HG03025 (cell line): Measurements from ENCODE around the gene ETV2.
"Not testable (repeated sequence)": the region's sequence is repeated elsewhere in the genome, so short reads cannot be mapped to it uniquely, and the experiment has no call there.

Experiments
- ATAC-seq: cut with Tn5 transposase; IDR thresholded peaks from one replicate; pipeline ENCODE4 v1.9.1; 2021; ENCODE audit warnings: mild to moderate bottlenecking, moderate library complexity; ENCODE audit not compliant: unreplicated experiment, low FRiP score

Gene ETV2, protein sequence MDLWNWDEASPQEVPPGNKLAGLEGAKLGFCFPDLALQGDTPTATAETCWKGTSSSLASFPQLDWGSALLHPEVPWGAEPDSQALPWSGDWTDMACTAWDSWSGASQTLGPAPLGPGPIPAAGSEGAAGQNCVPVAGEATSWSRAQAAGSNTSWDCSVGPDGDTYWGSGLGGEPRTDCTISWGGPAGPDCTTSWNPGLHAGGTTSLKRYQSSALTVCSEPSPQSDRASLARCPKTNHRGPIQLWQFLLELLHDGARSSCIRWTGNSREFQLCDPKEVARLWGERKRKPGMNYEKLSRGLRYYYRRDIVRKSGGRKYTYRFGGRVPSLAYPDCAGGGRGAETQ

DNA sequence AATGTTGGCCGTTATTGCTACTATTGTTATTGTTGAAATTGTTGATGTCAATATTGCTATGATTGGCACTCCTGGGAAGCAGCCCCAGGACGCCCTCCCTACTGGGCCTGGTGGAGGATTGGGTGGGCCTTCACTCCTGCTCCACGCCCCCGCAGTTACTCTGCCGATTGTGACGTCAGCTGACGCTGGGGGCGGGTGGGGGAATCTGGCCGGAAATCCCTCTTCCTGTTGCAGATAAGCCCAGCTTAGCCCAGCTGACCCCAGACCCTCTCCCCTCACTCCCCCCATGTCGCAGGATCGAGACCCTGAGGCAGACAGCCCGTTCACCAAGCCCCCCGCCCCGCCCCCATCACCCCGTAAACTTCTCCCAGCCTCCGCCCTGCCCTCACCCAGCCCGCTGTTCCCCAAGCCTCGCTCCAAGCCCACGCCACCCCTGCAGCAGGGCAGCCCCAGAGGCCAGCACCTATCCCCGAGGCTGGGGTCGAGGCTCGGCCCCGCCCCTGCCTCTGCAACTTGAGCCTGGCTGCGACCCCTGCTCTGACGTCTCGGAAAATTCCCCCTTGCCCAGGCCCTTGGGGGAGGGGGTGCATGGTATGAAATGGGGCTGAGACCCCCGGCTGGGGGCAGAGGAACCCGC is at the start of gene ETV2:
TSS of gene ETV2 (plus strand) at position 231 of the 637 bp plus-strand sequence. CDS start 716 bp downstream, outside the sequence.
- no peak for ATAC-seq

DNA sequence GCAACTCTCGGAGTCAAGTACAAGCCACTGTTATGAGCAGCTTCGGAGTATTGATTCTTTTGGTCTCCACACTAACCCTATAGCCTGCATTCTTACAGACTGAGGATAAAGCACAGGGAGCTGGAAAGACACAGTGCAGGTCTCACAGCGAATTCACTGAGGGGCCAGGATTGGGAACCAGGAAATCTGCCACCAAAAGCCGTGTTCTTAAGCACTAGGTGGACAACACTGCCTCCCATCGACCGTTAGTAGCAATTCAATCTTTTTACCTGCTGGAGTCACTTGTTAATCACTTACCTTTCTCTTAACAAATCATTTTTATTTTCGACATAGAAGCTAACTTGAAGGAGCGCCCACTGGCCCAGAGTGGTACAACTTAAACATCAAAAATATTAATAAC is 49.3 kb upstream of the ETV2 start:
- no peak for ATAC-seq

DNA sequence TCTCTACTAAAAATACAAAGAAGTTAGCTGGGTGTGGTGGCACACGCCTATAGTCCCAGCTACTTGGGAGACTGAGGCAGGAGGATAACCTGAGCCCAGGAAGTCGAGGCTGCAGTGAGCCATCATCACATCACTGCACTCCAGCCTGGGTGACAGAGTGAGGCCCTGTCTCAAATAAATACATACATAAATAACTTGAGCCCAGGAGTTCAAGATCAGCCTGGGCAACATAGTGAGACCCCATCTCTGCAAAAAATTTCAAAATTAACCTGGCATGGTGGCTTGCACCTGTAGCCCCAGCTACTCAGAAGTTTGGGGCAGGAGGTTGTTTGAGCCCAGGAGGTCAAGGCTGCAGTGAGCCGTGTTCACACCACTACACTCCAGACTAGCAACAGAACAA is 46.5 kb upstream of the ETV2 start:
- ATAC-seq, result not testable (repeated sequence)

DNA sequence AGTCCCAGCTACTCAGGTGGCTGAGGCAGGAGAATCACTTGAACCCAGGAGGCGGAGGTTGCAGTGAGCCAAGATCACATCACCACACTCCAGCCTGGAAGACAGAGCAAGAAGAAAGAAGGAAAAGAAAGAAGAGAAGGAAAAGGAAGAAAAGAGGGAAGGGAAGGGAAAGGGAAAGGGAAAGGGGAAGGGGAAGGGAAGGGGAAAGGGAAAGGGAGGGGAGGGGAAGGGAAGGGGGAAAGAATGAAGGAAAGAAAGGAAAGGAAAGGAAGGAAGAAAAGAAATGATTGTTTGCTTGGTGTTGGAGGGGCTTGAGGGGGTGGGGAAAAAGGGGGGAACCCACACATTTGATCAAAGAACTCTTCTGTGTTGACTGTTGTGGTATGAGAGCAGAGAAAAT is 45.6 kb upstream of the ETV2 start:
- no peak for ATAC-seq

DNA sequence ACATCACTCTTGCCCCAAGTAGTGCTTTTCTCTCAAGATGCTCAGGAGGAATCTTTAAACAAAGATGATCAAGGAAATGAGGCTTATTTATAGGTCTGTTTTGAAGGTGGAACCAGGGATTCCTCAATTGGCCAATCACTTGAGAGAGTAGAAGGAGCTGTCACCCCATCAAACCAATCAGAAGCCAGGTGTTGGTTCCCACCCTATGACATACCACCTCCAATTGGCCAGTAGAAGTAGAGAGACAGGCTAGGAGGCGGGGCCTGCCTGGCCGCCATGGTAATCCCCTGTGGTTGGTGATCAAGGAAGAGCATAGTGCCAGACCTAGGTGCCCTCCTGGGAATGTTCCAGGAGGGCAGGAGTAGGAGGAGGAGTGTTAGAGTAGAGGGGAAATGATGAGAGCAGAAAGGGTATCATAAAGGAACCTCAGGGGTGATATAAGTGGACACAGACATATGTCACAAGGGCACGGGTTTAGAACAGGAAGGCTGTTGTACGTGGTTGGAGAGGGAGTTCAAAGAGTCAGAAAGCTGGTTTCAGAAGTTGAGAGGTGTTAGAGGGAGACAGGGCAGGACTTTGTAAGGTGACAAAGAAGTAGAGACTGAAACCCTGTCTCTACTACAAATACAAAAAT is 45.1 kb upstream of the ETV2 start:
- ATAC-seq, result no peak

DNA sequence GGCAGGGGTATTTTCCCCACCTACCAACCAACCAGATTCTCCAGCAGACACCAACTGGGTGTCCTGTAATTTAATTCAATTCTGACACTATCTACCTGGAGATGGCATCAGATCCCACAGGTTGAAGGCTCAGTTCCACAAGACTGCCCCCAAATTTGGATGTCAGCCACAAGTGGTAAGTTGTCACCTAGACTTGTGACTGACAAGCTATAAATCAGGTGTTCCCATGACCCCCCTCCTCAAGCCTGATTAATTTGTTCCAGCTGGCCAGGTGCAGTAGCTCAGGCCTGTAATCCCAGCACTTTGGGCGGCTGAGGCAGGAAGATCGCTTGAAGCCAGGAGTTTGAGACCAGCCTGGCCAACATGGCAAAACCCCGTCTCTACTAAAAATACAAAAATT is 39.6 kb upstream of the ETV2 start:
- ATAC-seq, result no peak

DNA sequence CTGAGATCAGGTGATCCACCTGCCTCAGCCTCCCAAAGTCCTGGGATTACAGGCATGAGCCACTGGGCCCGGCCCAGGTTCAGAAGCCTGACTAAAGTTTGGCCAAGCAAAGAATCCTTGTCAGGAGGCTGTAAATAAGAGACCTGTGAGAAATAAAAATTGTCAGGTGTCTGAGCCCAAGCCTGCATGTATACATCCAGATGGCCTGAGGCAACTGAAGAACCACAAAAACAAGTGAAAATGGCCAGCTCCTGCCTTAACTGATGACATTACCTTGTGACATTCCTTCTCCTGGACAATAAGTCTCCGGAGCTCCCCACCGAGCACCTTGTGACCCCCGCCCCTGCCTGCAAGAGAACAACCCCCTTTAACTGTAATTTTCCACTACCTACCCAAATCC is 37.1 kb upstream of the ETV2 start:
- not testable (repeated sequence) for ATAC-seq

DNA sequence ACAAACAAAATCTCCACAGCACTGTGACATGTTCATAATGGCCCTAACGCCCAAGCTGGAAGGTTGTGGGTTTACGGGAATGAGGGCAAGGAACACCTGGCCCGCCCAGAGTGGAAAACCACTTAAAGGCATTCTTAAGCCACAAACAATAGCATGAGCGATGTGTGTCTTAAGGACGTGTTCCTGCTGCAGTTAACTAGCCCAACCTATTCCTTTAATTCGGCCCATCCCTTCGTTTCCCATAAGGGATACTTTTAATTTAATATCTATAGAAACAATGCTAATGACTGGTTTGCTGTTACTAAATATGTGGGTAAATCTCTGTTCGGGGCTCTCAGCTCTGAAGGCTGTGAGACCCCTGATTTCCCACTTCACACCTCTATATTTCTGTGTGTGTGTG is 34.4 kb upstream of the ETV2 start:
- not testable (repeated sequence) for ATAC-seq

DNA sequence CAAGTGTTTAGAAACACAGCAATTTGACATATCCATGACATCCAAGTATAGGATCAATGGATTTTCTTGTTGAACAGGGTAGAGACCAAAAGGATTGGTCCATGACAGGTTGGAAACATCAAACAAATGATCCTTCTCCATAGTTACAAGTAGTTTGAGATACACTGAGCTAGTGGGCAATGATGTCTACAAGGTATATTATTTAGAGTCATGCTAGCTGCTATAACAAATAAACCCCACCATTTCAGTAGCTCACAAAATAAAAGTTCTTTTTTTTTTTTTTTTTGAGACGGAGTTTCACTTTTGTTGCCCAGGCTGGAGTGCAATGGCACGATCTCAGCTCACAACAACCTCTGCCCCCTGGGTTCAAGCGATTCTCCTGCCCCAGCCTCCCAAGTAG is 33.9 kb upstream of the ETV2 start:
- ATAC-seq, result no peak

DNA sequence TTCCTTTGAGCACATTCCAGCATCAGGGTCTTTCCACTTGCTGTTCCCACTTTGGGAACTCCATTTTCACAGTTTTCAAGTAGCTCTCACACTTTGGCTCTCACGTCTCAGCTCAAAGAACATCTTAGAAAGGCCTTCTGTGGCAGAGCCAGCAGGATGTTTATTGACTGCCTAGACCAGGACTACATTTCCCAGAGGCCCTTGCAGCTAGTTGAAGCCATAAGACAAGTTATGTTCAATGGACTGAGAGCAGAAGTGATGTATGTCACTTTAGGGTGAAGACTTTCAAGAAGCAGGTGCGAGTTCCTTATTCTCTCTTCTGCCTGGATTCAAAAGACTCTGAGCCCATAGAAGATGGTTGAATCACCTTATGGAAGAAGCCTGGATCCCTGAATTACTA is 33.3 kb upstream of the ETV2 start:
- ATAC-seq, result no peak

DNA sequence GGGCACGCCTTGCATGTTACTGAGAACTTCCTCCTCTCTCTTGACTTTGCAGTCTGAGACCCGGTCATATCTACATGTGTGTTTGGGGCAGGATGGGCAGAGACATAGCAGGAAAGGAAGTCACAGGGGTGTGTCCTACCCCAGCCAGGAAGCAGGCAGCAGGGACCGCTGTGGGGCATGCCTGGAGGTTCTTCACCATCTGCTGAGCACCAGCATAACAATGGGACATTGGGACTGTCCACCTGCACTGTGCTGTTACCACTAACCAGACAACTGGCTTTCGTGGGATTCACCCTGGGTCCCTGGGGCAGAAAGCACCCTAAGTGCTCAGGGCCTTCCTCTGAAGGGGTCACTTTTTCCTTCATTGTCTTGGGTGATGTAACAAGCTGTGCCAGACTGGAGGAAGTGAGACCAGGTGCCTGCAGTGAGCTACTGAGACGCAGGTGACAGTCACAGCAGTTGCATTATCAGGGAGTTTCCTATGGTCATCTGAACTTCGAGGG is 31.6 kb upstream of the ETV2 start:
- no peak for ATAC-seq

DNA sequence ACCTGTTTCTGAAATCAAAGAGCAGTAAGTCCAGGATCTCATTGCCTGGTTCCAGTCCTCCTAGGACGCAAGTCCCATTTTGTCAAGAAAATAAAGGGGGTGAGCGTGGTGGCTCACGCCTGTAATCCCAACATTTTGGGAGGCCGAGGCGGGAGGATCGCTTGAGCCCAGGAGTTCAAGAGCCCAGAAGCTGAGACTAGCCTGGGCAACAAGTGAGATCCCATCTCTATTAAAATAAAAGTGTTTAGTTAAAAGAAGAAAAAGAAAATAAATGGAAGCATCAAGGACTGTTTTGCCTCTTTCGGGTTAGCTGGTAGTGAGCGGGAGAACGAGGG is 29.4 kb upstream of the ETV2 start:
- no peak for ATAC-seq

DNA sequence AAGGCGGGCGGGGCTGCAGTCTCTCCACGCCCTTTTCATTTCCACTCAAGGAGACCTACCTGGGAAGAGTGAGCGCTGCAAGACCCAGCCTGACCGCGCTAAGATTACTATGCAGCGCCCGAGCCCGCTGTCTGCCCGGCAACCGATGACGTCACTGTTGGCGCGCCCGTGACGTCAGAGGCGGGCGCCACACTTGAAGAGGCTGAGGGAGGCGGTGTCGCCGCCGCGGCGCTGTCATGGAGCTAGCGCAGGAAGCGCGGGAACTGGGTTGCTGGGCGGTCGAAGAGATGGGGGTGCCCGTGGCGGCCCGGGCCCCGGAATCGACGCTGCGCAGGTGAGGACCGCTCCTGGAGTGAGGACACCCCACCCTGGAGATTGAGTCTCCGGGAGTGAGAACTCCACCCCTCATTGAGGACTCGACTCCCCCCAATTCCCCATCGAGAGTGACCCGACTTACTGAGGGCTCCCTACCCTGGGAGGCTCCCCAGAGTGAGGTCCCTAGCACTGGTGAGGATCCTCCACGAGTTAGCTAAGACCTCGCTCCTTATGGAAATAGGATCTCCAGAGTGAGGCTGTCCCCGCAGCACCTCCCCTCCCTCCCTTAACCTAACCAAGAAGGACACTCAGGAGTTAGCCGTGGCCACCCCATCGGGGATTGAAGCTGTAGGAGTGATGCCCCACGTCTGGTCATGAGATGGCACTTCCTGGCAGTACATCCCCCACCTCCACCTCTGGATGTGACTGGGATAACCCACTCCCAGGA is 28.8 kb upstream of the ETV2 start, which contains the start of gene HAUS5:
TSS of gene HAUS5 (plus strand) at position 177 of the 763 bp plus-strand sequence. CDS start at position 237, 60 bp downstream.
- peak; percentile 51 for ATAC-seq

DNA sequence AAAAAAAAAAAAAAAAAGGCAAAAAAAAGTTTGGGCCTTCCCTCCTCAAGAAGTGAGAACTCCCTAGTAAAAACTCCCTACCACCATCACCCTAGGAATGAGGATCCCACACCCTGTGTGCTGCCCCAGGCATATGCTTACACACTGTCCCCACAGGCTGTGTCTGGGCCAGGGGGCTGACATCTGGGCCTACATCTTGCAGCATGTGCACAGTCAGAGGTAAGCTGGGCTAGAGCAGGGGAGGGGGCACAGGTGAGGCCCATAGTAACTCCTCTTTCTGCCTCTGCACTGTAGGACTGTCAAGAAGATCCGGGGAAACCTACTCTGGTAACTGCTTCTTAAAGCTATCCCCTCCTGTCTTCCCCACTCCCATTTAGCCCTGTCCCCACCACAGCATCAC is 28.0 kb upstream of the ETV2 start:
- ATAC-seq, result no peak

DNA sequence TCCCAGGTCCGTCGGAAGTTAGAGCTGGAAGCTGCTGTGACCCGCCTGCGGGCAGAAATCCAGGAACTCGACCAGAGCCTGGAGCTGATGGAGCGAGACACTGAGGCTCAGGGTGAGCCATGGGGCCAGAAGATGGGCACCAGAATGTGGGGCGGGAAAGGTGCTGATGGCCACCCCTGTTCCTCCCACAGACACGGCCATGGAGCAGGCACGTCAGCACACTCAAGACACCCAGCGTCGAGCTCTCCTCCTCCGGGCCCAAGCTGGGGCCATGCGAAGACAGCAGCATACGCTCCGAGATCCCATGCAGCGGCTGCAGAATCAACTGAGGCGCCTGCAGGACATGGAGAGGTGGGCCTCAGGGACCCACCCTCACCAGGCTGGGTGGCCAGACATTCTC is 26.5 kb upstream of the ETV2 start:
- no peak for ATAC-seq

DNA sequence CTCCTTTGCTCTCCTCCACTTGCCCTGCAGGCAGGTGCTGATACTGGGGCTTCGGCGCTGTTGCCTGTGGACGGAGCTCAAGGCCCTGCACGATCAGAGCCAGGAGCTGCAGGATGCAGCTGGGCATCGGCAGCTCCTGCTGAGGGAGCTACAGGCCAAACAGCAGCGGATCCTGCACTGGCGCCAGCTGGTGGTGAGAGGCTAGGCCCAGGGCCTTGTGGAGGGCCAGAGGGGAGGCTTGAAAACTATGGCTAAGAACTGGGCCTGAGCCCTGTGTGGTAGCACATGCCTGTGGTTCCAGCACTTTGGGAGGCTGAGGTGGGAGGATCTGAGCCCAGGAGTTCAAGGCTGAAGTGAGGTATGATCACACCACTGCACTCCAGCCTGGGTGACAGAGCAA is 22.7 kb upstream of the ETV2 start:
- ATAC-seq, result no peak

DNA sequence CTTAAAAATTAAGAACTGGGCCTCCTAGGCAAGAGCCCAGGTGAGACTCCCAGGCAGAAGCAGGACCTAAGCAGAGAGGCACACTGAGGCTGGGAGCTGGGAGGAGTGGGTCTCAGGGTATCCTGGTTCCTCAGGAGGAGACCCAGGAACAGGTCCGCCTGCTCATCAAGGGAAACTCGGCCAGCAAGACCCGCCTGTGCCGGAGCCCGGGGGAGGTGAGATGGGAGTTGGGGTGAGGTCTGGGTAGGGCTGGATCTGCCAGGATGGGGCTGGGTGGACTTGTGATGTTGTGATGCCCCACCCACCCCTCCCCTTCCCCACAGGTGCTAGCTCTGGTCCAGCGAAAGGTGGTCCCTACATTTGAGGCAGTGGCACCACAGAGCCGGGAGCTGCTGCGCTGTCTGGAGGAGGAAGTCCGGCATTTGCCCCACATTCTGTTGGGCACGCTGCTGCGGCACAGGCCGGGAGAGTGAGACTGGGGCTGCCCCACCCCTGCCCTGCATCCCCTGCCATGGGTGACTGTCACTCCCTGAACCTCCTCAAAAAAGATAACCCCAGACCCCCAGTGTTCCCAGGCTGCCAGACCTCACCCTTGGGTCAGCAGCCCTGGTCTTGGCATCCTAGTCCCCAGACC is 22.1 kb upstream of the ETV2 start:
- no peak for ATAC-seq

DNA sequence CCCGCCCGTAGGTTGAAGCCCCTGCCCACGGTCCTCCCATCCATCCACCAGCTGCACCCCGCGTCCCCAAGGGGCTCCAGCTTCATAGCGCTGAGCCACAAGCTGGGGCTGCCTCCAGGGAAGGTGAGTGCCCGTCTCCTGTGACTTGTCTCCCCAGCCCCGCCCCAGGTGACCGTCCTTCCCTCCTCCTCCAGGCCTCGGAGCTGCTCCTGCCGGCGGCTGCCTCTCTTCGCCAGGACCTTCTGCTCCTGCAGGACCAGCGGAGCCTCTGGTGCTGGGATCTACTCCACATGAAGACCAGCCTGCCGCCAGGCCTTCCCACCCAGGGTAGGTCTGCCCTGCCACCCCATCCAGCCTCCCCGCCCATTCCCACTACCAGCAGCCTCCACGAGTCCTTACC is 21.5 kb upstream of the ETV2 start:
- no peak for ATAC-seq

DNA sequence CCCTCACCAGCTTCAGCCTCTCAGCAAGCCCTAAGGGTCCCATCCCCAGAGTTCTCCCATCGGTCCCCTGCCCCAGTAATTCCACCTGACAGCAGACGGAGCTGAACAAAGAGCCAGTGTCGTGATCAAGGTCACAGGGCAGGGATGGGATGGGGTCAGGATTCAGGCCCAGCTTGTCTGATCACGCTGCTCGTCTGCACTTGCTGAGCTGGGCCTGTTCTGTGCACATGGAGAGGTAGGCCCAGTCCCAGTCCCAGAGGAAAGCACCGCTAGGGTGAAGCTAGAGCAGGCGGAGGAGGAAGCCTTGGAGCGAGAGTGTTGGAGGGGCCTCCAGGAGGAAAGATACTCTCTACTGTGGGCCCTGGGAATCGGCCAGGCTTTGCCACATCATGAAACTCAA is 19.8 kb upstream of the ETV2 start:
- ATAC-seq, result no peak

DNA sequence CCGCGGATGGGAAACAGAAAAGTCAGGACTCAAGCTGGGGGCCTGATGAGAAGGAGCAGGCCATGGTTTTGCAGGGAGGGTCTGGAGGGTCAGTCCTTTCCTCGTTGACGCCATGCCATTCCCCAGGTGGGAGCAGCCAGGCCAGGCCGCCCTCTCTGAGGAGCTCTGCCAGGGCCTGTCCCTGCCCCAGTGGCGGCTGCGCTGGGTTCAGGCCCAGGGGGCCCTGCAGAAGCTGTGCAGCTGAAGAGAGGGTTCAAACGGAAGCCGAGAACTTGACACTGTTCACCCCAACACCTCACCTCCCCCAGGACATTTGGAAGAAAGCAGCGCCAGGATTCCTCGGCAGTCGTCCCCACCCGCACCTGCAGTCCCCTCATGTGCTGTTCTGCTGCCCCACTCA is 18.8 kb upstream of the ETV2 start:
- no peak for ATAC-seq
